Neuron (in vitro differentiated cells): ENCODE measurements around the gene ALOX5AP.

Source experiments
- H2AFZ ChIP-seq: one replicate; pipeline ENCODE4 v1.6.1; 2013; ENCODE audit warnings: low read depth, mild to moderate bottlenecking, inconsistent platforms, low read length, moderate library complexity
- H3K27me3 ChIP-seq: one replicate; pipeline ENCODE4 v1.6.1; 2013; ENCODE audit warnings: low read length; ENCODE audit not compliant: insufficient read depth
- H3K36me3 ChIP-seq: one replicate; pipeline ENCODE4 v1.6.1; 2013; ENCODE audit warnings: low read length; ENCODE audit not compliant: insufficient read depth
- H3K4me1 ChIP-seq: one replicate; pipeline ENCODE4 v1.6.1; 2013; ENCODE audit warnings: low read length; ENCODE audit not compliant: insufficient read depth
- H3K4me3 ChIP-seq: 2 replicates; pipeline ENCODE4 v1.5.1; 2013; ENCODE audit warnings: mild to moderate bottlenecking, low read length, moderate library complexity
- H3K9me3 ChIP-seq: one replicate; pipeline ENCODE4 v1.6.1; 2013; ENCODE audit warnings: low read length

Gene ALOX5AP

GRCh38 chr13:30805603-30806011, 70.3 kb downstream of the ALOX5AP start:
- Histone ChIP-seq H3K4me3 (no peak overlapping the region), H3K27me3 (no peaks in the 10 kb centered on the region)

GRCh38 chr13:30806784-30807183, 71.4 kb downstream of the ALOX5AP start:
- Histone ChIP-seq H3K27me3 (no peaks in the 10 kb centered on the region), H3K4me1 (no peaks in the 10 kb centered on the region), H2AFZ (no peak overlapping the region), H3K36me3 (no peaks in the 10 kb centered on the region), H3K9me3 (no peaks in the 10 kb centered on the region), H3K4me3 (no peak overlapping the region)

More at GRCh38 chr13:30805603-30806011, 70.3 kb downstream of the ALOX5AP start:
- Histone ChIP-seq H3K36me3 (no peaks in the 10 kb centered on the region), H2AFZ (no peak overlapping the region), H3K4me1 (no peaks in the 10 kb centered on the region), H3K9me3 (no peaks in the 10 kb centered on the region)

GRCh38 chr13:30807392-30807791, 72.0 kb downstream of the ALOX5AP start:
- Histone ChIP-seq H3K9me3 (no peaks in the 10 kb centered on the region), H2AFZ (no peak overlapping the region), H3K4me3 (no peak overlapping the region), H3K36me3 (no peaks in the 10 kb centered on the region), H3K27me3 (no peaks in the 10 kb centered on the region), H3K4me1 (no peaks in the 10 kb centered on the region)

DNA sequence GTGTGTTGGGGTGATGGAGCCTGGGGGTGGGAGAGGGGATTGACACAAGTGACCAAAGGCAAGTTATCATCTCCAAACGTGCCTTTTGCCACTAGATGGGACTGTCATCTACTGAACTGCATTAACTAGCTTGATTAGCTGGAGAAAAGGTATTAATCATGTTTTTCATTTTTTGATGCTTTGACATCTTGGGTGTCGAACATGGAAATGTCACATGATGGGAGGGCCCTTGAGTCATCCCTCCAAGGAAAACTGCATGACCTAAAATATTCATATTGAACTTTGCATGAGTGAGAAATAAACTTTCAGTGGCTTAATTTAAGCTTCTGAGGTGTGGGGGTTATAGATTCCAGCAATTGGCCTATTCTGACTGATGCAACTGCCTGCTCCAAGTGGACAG, 73.3 kb downstream of the ALOX5AP start:
- H2AFZ ChIP-seq, result no peak overlapping the region
- H3K27me3 ChIP-seq, result no peaks in the 10 kb centered on the region
- no peaks in the 10 kb centered on the region for H3K4me1 ChIP-seq
- H3K36me3 ChIP-seq, result no peaks in the 10 kb centered on the region
- H3K9me3 ChIP-seq, result no peaks in the 10 kb centered on the region
- no peak overlapping the region for H3K4me3 ChIP-seq

DNA sequence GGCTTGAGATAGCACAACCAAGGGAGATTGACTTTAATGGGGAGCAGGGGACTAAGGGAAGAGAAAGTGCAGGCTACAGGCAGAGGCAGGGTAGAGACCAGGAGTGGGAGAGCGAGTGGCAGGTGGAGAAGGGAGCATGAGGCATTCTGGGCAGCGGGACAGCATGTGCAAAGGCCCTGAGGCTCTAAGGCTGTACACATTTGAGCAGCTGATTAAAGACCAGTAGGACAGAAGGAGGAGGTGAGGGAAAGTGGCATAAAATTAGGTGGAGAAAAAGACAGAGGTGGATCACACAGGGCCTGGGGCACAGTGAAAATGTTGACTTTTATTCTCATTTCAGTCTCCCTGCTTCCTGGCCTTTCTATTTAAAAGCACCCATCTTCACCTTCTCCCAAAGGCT, 74.4 kb downstream of the ALOX5AP start:
- no peaks in the 10 kb centered on the region for H3K9me3 ChIP-seq
- H3K4me1 ChIP-seq, result no peaks in the 10 kb centered on the region
- H3K4me3 ChIP-seq, result no peak overlapping the region
- no peaks in the 10 kb centered on the region for H3K36me3 ChIP-seq
- H3K27me3 ChIP-seq, result no peaks in the 10 kb centered on the region
- H2AFZ ChIP-seq, result no peak overlapping the region

DNA sequence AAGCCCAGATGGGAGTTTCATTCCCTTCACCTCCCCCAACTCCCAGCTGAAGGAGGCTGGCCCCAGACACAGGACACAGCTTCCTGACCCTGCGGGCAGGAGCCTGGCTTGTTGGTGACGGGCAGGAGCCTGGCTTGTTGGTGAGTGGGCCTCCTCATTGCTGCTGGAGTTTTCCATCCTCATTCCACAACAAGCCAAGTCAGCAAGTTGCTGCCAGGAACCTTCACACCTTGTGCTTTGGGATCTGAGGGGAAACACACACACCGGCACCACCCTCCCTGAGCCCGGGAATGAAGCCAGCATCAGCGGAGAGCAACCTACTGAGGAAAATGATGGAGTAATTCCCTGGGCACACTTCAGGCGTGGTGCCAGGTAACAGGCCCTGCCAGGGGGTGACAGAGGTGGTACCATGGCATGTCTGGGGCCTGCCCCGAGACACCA, 74.9 kb downstream of the ALOX5AP start:
- Histone ChIP-seq H3K4me3 (no peak overlapping the region), H3K36me3 (no peaks in the 10 kb centered on the region), H3K9me3 (no peaks in the 10 kb centered on the region), H3K4me1 (no peaks in the 10 kb centered on the region), H3K27me3 (no peaks in the 10 kb centered on the region), H2AFZ (no peak overlapping the region)

GRCh38 chr13:30810801-30811200, 75.5 kb downstream of the ALOX5AP start:
- no peak overlapping the region for H3K4me3 ChIP-seq
- H3K27me3 ChIP-seq, result no peaks in the 10 kb centered on the region
- H3K9me3 ChIP-seq, result no peaks in the 10 kb centered on the region
- no peaks in the 10 kb centered on the region for H3K36me3 ChIP-seq
- no peak overlapping the region for H2AFZ ChIP-seq
- H3K4me1 ChIP-seq, result no peaks in the 10 kb centered on the region
